ENCODE measurements around the gene POLR2B. TPM values are rescaled to one million over a fixed set of nuclear protein-coding genes. Genes with fewer than 3 reads are reported as not detected.

The POLR2B gene
- polyA plus RNA-seq, 1 experiment, result 44.6 TPM

GRCh38 chr4:57048590-57049304, 70.1 kb downstream of the POLR2B start:
- peak; percentile 44 for DNase-seq (ENCODE audit: low read depth)
- H3K27me3 ChIP-seq (ENCODE audit: control insufficient read depth, insufficient read depth, low read length), result no peaks in the 10 kb centered on the region
- no peak for TF ChIP-seq CTCF (IDR thresholded peaks at IDR 0.05; ENCODE audit: insufficient read depth, low read depth, low read length)
- H3K36me3 ChIP-seq (ENCODE audit: control insufficient read depth, insufficient read depth, low read length), result peaks cover 2% of the 10 kb centered on the region; the same call in 1 of the 2 replicates
- ChIA-PET CTCF (no interaction called here), POLR2A (interaction anchor here (0.6 kb wide), 1 partner anchor 53 kb away, joined by 16 read pairs; no protein-coding TSS in a partner anchor)
- H3K4me3 ChIP-seq (ENCODE audit: low read depth, low read length), result no peak overlapping the region

- ChIA-PET CTCF (interaction anchor here (1.0 kb wide), 1 partner anchor 113 kb away, joined by 3 read pairs; no protein-coding TSS in a partner anchor), POLR2A (no interaction called here)
- DNase-seq (ENCODE audit: low read depth), result no peak
- H3K36me3 ChIP-seq (ENCODE audit: control insufficient read depth, insufficient read depth, low read length), result peaks cover 4% of the 10 kb centered on the region
- no peaks in the 10 kb centered on the region for H3K27me3 ChIP-seq (ENCODE audit: control insufficient read depth, insufficient read depth, low read length)
- TF ChIP-seq CTCF (IDR thresholded peaks at IDR 0.05; ENCODE audit: insufficient read depth, low read depth, low read length), result no peak
- H3K4me3 ChIP-seq (ENCODE audit: low read depth, low read length), result no peak overlapping the region
These were observed 72.4 kb downstream of the POLR2B start for GRCh38 chr4:57051095-57051494.

- POLR2A ChIA-PET, result no interaction called here
- no peaks in the 10 kb centered on the region for H3K27me3 ChIP-seq (ENCODE audit: control insufficient read depth, insufficient read depth, low read length)
- no peak for DNase-seq (ENCODE audit: low read depth)
- CTCF ChIA-PET, result interaction anchor here (1.0 kb wide), 1 partner anchor 113 kb away, joined by 3 read pairs; no protein-coding TSS in a partner anchor
- H3K36me3 ChIP-seq (ENCODE audit: control insufficient read depth, insufficient read depth, low read length), result peaks cover 4% of the 10 kb centered on the region
- H3K4me3 ChIP-seq (ENCODE audit: low read depth, low read length), result no peak overlapping the region
- TF ChIP-seq CTCF (IDR thresholded peaks at IDR 0.05; ENCODE audit: insufficient read depth, low read depth, low read length), result no peak
These were observed 72.8 kb downstream of the POLR2B start for GRCh38 chr4:57051524-57051923.

- no peak overlapping the region for H3K4me3 ChIP-seq (ENCODE audit: low read depth, low read length)
- TF ChIP-seq CTCF (IDR thresholded peaks at IDR 0.05; ENCODE audit: insufficient read depth, low read depth, low read length), result no peak
- ChIA-PET POLR2A (interaction anchor here (0.6 kb wide), 1 partner anchor 28 kb away, joined by 4 read pairs; no protein-coding TSS in a partner anchor), CTCF (interaction anchor here (1.0 kb wide), 1 partner anchor 15 kb away, joined by 3 read pairs; no protein-coding TSS in a partner anchor)
- no peaks in the 10 kb centered on the region for H3K27me3 ChIP-seq (ENCODE audit: control insufficient read depth, insufficient read depth, low read length)
- H3K36me3 ChIP-seq (ENCODE audit: control insufficient read depth, insufficient read depth, low read length), result peaks cover 4% of the 10 kb centered on the region; the same call in 1 of the 2 replicates
- DNase-seq (ENCODE audit: low read depth), result no peak
These were observed 74.8 kb downstream of the POLR2B start for GRCh38 chr4:57053508-57053907.

GRCh38 chr4:57055886-57056285, 77.2 kb downstream of the POLR2B start:
- no peak for TF ChIP-seq CTCF (IDR thresholded peaks at IDR 0.05; ENCODE audit: insufficient read depth, low read depth, low read length)
- no peaks in the 10 kb centered on the region for H3K27me3 ChIP-seq (ENCODE audit: control insufficient read depth, insufficient read depth, low read length)
- no peak for DNase-seq (ENCODE audit: low read depth)
- no peak overlapping the region for H3K4me3 ChIP-seq (ENCODE audit: low read depth, low read length)
- POLR2A ChIA-PET, result no interaction called here
- CTCF ChIA-PET, result no interaction called here
- peaks cover 4% of the 10 kb centered on the region; the same call in 1 of the 2 replicates for H3K36me3 ChIP-seq (ENCODE audit: control insufficient read depth, insufficient read depth, low read length)

Measured in BJ (cell line).